RWPE1 (cell line): ENCODE measurements around the gene NOS1AP.

Source experiments
- CTCF ChIA-PET: fragments of 350-600 bp; sonication (Branson Sonifier 250); formaldehyde crosslinking; extraction: SDS; loops from one replicate; lab custom pipeline; 2021; lab: Yijun Ruan, JAX
- POLR2A ChIA-PET: fragments of 400-600 bp; formaldehyde crosslinking; extraction: SDS; loops from one replicate; lab custom pipeline; 2020; ENCODE audit warnings: antibody characterized with exemption; ENCODE audit not compliant: low non-redundant PET; lab: Yijun Ruan, JAX
- DNase-seq: peaks from one replicate; pipeline ENCODE4 v3.0.0; 2012; ENCODE audit warnings: low spot score
- H3K27ac ChIP-seq: fragments of 450-650 bp; 2 replicates; pipeline ENCODE4 v1.5.1; 2017
- CTCF ChIP-seq: fragments of 450-650 bp; conservative IDR thresholded peaks from 2 replicates; pipeline ENCODE4 v1.5.1; 2017; ENCODE audit warnings: low read depth, mild to moderate bottlenecking

NOS1AP gene

GRCh38 chr1:162187687-162188276 is 118.3 kb downstream of the NOS1AP start:
- no peak overlapping the region for H3K27ac ChIP-seq
- ChIA-PET CTCF (no interaction called here), POLR2A (no interaction called here)
- DNase-seq = no peak
- no peak for TF ChIP-seq CTCF

GRCh38 chr1:162189345-162189744 is 119.9 kb downstream of the NOS1AP start:
- TF ChIP-seq CTCF = no peak
- H3K27ac ChIP-seq = no peak overlapping the region
- no peak for DNase-seq
- CTCF ChIA-PET = no interaction called here
- POLR2A ChIA-PET = no interaction called here

GRCh38 chr1:162191396-162192305 is 122.2 kb downstream of the NOS1AP start:
- no peak overlapping the region for H3K27ac ChIP-seq
- no peak for DNase-seq
- no peak for TF ChIP-seq CTCF
- ChIA-PET POLR2A (no interaction called here), CTCF (no interaction called here)

GRCh38 chr1:162192306-162192678 is 122.8 kb downstream of the NOS1AP start:
- H3K27ac ChIP-seq = no peak overlapping the region
- no peak for TF ChIP-seq CTCF
- POLR2A ChIA-PET = no interaction called here
- DNase-seq = no peak
- CTCF ChIA-PET = no interaction called here

GRCh38 chr1:162192763-162193162 is 123.3 kb downstream of the NOS1AP start:
- ChIA-PET CTCF (no interaction called here), POLR2A (no interaction called here)
- DNase-seq = no peak
- no peak for TF ChIP-seq CTCF
- H3K27ac ChIP-seq = no peak overlapping the region

- no peak for DNase-seq
- ChIA-PET POLR2A (no interaction called here), CTCF (no interaction called here)
- no peak for TF ChIP-seq CTCF
- no peak overlapping the region for H3K27ac ChIP-seq
Observed at GRCh38 chr1:162193221-162193620, 123.7 kb downstream of the NOS1AP start.
